Breast epithelium (tissue), 3 donors: Measurements from ENCODE around the gene KPNA4.

Experiments
- POLR2A ChIP-seq: fragments of 450-650 bp; IDR thresholded peaks from one replicate; pipeline ENCODE4 v1.6.1; 2016; ENCODE audit warnings: antibody characterized with exemption, mild to moderate bottlenecking, moderate library complexity
- POLR2AphosphoS5 ChIP-seq, 3 donors: sonication (generic); formaldehyde crosslinking; IDR thresholded peaks; one replicate each; pipeline ENCODE4 v1.6.1; 2017; ENCODE audit warnings: antibody characterized with exemption in 3 of 3
- TF ChIP-seq, protein P1 (sequence below), 3 donors: fragments of 450-650 bp; IDR thresholded peaks; one replicate each; pipeline ENCODE4 v1.5.1; 2016 to 2017; ENCODE audit warnings: antibody characterized with exemption in 3 of 3, mild to moderate bottlenecking in 3 of 3, moderate library complexity in 3 of 3

DNA sequence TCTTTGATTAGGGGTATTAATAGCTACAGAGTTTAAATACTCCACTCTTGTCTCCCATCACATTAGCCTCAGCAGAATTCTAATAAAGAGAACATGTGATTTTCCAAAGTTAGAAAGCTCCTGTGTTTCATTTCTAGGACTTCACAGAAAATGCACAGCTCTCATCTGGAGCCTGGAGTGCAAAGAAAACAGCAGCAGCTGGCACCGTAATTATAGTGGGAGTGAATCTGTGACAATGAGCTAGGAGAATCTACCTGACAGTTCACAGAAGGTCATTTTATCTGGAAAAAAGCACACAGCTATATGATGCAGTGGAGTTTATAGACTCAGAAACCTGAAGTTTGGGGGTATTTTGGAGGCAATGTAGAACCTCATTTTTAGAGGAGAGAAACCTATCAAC lies 110.4 kb downstream of the KPNA4 start:
- TF ChIP-seq POLR2A (no peak), POLR2AphosphoS5 (IDR thresholded peaks at IDR 0.05) (no peak)
- TF ChIP-seq, protein P1, sequence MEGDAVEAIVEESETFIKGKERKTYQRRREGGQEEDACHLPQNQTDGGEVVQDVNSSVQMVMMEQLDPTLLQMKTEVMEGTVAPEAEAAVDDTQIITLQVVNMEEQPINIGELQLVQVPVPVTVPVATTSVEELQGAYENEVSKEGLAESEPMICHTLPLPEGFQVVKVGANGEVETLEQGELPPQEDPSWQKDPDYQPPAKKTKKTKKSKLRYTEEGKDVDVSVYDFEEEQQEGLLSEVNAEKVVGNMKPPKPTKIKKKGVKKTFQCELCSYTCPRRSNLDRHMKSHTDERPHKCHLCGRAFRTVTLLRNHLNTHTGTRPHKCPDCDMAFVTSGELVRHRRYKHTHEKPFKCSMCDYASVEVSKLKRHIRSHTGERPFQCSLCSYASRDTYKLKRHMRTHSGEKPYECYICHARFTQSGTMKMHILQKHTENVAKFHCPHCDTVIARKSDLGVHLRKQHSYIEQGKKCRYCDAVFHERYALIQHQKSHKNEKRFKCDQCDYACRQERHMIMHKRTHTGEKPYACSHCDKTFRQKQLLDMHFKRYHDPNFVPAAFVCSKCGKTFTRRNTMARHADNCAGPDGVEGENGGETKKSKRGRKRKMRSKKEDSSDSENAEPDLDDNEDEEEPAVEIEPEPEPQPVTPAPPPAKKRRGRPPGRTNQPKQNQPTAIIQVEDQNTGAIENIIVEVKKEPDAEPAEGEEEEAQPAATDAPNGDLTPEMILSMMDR (IDR thresholded peaks at IDR 0.05), result no peak
